Endothelial cell (in vitro differentiated cells): ENCODE results near the gene ZBTB39. TPM values are rescaled to one million over a fixed set of nuclear protein-coding genes. Genes with fewer than 3 reads are reported as not detected.

ENCODE experiments used
- DNase-seq: peaks from one replicate; pipeline ENCODE4 v3.0.0; 2021; ENCODE audit warnings: low spot score
- H3K27ac Mint-ChIP-seq: one replicate; pipeline ENCODE4 v1.8.0; 2021; ENCODE audit warnings: mixed read lengths, inconsistent platforms; ENCODE audit not compliant: unreplicated experiment
- H3K27me3 Mint-ChIP-seq: one replicate; pipeline ENCODE4 v1.8.0; 2021; ENCODE audit warnings: mild to moderate bottlenecking, moderate library complexity, mixed read lengths, inconsistent platforms; ENCODE audit not compliant: unreplicated experiment
- H3K36me3 Mint-ChIP-seq: one replicate; pipeline ENCODE4 v1.8.0; 2021; ENCODE audit warnings: mild to moderate bottlenecking, low read depth, mixed read lengths, inconsistent platforms; ENCODE audit not compliant: unreplicated experiment
- H3K4me1 Mint-ChIP-seq: one replicate; pipeline ENCODE4 v1.8.0; 2021; ENCODE audit warnings: mild to moderate bottlenecking, mixed read lengths, inconsistent platforms; ENCODE audit not compliant: unreplicated experiment
- H3K4me3 Mint-ChIP-seq: one replicate; pipeline ENCODE4 v1.8.0; 2021; ENCODE audit warnings: mild to moderate bottlenecking, mixed read lengths, inconsistent platforms; ENCODE audit not compliant: unreplicated experiment
- H3K9me3 Mint-ChIP-seq: one replicate; pipeline ENCODE4 v1.8.0; 2021; ENCODE audit warnings: mixed read lengths, inconsistent platforms; ENCODE audit not compliant: unreplicated experiment
- total RNA-seq: library from RNA; stranded (reverse); fragmentation: NEBNext Ultra II Directional; extraction: Animal tissue kit (Norgen Biotek cat#: 25700); gene quantifications from one replicate; pipeline ENCODE4 v1.2.1, GENCODE V29; 2021; ENCODE audit not compliant: unreplicated experiment
- TF ChIP-seq, protein P1 (sequence below): fragments of 200-600 bp; sonication (generic); IDR thresholded peaks from one replicate; pipeline ENCODE4 v1.5.0; 2021; ENCODE audit warnings: antibody characterized with exemption; ENCODE audit not compliant: unreplicated experiment

Gene ZBTB39
- total RNA-seq, 1 donor from 2014 or later = 23.9 TPM

- Mint-ChIP-seq H3K27me3 (peaks cover 4% of the 10 kb centered on the region), H3K27ac (no peak overlapping the region)
- TF ChIP-seq, protein P1, sequence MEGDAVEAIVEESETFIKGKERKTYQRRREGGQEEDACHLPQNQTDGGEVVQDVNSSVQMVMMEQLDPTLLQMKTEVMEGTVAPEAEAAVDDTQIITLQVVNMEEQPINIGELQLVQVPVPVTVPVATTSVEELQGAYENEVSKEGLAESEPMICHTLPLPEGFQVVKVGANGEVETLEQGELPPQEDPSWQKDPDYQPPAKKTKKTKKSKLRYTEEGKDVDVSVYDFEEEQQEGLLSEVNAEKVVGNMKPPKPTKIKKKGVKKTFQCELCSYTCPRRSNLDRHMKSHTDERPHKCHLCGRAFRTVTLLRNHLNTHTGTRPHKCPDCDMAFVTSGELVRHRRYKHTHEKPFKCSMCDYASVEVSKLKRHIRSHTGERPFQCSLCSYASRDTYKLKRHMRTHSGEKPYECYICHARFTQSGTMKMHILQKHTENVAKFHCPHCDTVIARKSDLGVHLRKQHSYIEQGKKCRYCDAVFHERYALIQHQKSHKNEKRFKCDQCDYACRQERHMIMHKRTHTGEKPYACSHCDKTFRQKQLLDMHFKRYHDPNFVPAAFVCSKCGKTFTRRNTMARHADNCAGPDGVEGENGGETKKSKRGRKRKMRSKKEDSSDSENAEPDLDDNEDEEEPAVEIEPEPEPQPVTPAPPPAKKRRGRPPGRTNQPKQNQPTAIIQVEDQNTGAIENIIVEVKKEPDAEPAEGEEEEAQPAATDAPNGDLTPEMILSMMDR = no peak
These were observed 33.9 kb upstream of the ZBTB39 start for GRCh38 chr12:57040211-57040610.

GRCh38 chr12:57039016-57039798 lies 32.9 kb upstream of the ZBTB39 start:
- Mint-ChIP-seq H3K27me3 (peaks cover 4% of the 10 kb centered on the region), H3K36me3 (no peaks in the 10 kb centered on the region), H3K9me3 (no peaks in the 10 kb centered on the region), H3K27ac (peak overlapping the region; percentile 12), H3K4me3 (no peak overlapping the region), H3K4me1 (peaks cover 34% of the 10 kb centered on the region)
- DNase-seq = no peak
- TF ChIP-seq, protein P1 = no peak

More at GRCh38 chr12:57040211-57040610, 33.9 kb upstream of the ZBTB39 start:
- Mint-ChIP-seq H3K9me3 (no peaks in the 10 kb centered on the region), H3K36me3 (no peaks in the 10 kb centered on the region), H3K4me3 (no peak overlapping the region), H3K4me1 (peaks cover 31% of the 10 kb centered on the region)
- DNase-seq = no peak

DNA sequence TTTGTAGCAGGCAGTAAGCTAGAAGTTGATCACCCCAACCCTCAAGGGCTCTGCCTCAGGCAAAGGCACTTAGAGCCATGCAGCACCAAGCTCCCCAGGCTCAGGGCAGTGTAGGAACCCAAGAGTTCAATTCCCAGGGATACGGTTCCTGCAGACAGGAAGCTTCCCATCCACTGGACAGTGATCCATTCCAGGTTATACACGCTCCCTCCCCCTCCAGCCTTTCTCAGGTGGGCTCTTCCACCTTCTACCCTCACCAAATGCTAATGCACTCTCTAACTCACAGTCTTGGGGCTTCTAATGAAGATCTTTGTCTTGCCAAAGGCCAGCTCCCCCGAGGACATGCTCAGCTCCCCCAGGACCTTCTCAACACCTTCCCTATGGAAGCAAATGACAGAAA lies 30.9 kb upstream of the ZBTB39 start:
- Mint-ChIP-seq H3K27me3 (peaks cover 4% of the 10 kb centered on the region), H3K27ac (no peak overlapping the region), H3K9me3 (no peaks in the 10 kb centered on the region), H3K36me3 (no peaks in the 10 kb centered on the region), H3K4me1 (peaks cover 34% of the 10 kb centered on the region), H3K4me3 (no peak overlapping the region)
- no peak for DNase-seq
- TF ChIP-seq, protein P1 = no peak

DNA sequence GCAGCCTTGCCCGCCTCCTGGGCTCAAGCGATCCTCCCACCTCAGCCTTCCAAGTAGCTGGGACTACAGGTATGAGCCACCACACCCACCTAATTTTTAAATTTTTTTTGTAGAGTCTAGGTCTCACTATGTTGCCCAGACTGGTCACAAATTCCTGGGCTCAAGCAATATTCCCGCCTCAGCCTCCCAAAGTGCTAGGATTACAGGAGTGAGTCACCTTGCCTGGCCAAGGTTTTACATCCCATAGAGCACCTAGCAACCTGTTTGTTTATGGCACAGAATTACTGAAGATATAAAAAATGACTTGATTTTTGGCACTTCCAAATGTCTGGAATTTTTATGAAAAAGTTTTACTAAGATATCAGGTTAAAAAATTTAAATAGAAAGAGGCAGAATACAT lies 27.1 kb upstream of the ZBTB39 start:
- Mint-ChIP-seq H3K4me1 (peaks cover 43% of the 10 kb centered on the region), H3K9me3 (no peaks in the 10 kb centered on the region), H3K36me3 (no peaks in the 10 kb centered on the region), H3K27ac (no peak overlapping the region), H3K27me3 (peaks cover 7% of the 10 kb centered on the region), H3K4me3 (no peak overlapping the region)
- no peak for DNase-seq
- TF ChIP-seq, protein P1 = no peak

DNA sequence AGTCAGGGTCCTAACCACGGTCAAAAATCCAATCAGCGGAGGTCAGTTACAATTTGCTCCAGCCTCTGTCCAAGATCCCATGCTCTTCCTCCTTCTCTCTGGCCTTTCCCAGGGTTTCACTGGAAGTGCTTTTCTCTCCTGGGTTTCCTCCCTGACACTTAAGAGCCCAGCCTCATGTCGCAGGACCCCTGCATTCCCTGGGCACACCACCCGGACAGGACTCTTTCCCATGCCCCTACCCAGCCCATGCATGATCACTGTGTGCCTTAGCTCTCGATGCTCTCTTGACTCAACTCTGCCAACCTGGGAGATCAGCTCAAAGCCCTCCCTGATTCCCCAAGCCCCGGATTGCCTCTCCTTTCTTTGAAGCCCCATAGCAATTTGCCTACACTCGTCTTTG lies 25.4 kb upstream of the ZBTB39 start:
- TF ChIP-seq, protein P1 = no peak
- Mint-ChIP-seq H3K9me3 (no peaks in the 10 kb centered on the region), H3K27ac (no peak overlapping the region), H3K4me1 (peaks cover 45% of the 10 kb centered on the region), H3K36me3 (no peaks in the 10 kb centered on the region), H3K4me3 (no peak overlapping the region), H3K27me3 (peaks cover 7% of the 10 kb centered on the region)
- no peak for DNase-seq
